Kidney tubule cell (primary cell): ENCODE measurements around the gene CXXC1.

Source experiments
- DNase-seq: peaks from one replicate; pipeline ENCODE4 v3.0.0-alpha.2; 2018; ENCODE audit warnings: low spot score

CXXC1 gene

DNA sequence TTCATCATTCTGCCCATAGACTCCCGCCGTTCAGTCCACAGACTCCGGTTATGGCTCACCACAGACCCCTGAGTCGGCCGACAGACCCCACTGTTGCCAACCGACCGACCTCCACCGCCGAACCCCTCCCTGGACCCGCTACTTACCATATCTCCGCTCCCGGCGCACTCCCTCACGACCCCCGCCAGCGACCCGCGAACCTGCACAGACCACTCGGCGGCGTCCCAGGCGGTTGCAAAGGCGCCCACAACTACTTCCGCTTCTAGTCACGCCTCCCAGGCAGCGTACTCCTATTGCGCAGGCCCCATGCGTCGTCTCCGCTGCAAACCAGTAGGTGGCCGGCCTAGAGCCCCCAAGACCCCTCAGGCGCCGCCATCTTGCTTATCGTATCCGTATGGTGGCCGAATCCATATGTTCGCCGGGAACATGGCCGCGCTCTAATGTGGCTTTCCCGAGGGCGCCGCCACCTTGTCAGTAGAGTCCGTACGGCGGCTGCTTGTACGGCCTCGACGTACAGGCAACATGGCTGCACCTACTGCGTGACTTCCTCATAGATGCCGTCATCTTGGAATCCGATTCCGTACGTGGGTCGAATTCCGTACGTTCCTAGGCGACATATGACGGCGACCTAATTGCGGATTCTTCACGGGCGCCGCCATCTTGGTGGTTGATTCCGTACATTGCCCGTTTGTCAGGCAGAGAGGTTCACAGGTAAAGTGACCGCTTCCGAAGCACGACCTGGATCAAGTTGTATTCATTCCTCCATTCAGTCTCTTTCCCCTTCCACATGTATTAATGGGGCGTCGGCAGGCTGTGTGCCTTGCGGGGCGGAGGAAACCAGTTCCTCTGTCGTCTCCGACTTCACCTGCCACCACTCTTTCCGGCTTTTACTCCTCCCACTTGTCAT, at the start of gene CXXC1:
TSS of gene CXXC1 (minus strand) at position 252 of the 907 bp plus-strand sequence. CDS start at position 149, 103 bp downstream.
- DNase-seq, result peak; percentile 99

DNA sequence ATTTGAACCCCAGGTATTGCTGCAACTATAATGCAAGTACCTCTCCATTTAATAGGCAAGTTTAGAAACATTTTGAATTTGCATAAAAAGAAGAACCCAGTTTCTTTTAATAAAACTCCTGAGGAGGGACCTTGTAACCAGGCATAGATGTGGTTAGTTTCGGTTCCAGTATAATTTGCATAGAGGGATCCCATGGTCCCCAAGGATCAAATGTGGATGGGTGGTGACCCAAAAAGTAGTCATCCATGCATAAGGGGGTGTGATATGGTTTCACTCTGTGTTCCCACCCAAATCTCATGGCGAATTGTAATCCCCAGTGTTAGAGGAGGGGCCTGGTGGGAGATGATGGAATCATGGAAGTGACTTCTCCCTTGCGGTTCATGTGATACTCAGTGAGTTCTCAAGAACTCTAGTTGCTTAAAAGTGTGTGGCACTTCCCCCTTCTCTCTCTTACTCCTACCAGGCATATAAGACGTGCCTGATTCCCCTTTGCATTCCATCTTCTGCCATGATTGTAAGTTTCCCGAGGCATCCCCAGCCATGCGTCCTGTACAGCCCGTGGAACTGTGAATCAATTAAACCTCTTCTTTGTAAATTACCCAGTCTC, 47.2 kb upstream of the CXXC1 start:
- DNase-seq, result no peak

DNA sequence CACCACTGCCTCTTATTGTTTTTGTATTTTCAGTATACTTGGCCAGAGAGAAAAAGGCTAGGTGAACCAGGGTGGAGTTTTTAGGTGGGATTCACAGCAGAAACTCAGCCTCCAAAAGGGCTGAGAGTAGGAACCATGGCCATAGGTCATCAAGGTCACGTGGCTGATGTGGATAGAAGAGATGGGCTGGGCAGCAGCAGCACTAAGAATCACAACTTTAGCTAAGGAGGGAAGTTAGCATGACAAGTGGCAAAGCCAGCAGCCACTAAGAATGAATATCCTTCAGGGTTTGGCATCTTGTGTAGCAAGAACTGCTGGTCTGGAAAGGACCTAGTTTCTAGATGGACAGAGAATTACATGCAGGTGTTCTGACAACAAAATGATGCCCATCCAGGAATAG, 44.2 kb upstream of the CXXC1 start:
- no peak for DNase-seq

DNA sequence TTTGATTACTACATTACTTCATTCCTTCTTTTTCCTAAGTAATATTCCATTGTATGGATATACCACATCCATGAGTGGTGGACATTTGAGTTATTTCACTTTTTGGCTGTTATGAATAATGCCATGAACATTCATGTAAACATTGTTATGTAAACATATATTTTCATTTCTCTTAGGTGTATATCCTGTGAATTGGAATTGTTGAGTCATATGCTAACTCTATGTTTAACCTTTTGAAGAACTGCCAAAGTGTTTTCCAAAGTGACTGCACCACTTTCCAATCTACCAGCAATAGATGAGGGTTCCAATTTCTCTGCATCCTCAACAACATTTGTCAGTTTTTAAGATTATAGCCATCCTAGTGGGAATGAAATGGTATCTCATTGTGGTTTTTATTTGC, 42.7 kb upstream of the CXXC1 start:
- no peak for DNase-seq

DNA sequence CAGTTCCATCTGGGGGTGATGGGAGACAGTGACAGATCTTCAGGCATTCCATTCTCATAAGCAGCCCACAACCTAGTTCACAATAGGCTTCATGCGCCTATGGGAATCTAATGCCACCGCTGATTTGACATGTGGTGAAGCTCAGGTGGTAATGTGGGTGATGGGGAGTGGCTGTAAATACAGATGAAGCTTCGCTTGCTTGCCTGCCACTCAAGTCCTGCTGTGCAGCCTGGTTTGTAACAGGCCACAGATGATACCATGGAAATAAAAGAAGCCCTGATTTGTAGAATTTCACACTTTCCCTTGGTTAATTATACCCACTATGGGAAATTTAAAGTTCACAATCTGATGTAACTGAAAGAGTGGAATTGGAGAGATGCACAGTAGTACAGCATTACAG, 40.5 kb upstream of the CXXC1 start:
- no peak for DNase-seq

DNA sequence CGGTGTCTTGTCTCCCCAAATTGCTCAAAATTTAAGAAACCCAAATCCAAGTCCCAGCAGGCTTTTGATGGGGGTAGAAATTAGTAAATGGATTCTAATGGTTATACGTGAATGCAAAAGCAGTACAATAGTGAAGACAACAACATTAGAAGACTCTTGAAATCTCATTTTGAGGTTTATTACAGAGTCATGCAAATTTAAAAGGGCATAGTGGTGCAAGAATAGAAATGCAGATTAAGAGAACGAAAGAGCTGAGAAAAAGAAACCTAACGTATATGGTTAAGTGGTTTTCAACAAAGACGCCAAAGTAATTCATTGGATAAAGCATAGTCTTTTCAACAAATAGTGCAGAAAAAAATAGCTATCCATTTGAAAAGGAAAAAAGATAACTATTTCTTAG, 33.2 kb upstream of the CXXC1 start:
- no peak for DNase-seq

DNA sequence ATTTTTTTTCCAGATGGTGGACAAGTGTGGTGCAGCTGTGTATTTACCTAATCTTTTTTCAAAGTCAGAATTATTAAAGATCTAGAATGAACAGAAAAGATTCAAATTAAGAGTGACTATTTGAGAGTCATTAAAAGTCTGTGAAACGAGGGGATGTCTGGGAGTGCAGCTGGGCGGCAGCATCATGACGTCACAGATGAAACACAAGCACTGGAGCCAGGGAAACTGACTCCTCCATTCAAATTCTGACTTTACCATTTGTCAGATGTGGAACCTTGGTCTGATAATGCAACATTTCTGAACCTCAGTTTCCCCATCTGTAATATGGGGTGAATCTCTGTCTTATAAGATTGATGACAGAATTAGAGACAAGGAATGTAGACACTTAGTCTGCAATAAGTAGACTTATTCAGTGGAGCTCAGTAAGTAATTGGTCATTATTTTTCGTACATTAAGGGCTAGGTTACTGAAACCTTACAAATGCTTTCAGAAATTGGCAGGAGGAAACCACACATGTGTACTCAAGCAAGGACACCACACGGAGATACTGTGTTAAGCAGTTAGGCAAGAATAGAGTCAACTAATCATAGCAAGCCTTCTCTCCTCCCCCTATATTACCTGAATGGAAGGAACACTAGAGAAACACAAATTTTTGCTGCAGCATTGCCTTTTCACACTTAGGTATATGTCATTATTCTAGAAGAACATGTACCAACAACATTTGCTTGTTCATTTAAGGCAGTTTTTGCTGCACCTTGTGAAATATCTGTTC, 27.8 kb upstream of the CXXC1 start:
- no peak for DNase-seq

DNA sequence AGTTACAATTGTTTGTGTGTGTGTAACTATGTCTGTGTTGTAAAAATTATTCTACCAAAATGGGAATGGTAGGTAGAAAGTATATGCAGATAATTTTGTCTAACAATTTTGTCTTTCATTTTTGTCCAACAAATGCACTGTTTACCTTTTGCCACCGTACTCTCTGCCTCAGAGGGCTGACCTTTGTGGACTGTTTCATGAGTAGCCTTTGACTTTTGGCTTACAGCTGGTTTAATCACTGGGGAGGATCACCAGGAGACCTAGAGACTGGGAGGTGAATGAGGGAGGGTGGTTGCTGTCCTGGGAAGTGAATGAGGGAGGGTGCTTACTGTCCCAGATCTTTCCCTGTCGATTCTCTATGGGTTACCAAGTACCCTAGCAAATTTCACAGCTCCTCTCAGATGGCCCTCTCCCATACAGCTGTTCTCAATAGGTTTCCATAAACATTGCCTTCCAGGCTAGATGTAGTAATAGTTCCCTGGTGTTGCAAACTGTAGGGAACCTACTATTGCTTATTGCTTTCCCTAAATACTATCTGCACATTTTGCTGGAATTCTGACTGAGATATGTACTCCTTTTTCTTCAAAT, 26.5 kb upstream of the CXXC1 start:
- no peak for DNase-seq

DNA sequence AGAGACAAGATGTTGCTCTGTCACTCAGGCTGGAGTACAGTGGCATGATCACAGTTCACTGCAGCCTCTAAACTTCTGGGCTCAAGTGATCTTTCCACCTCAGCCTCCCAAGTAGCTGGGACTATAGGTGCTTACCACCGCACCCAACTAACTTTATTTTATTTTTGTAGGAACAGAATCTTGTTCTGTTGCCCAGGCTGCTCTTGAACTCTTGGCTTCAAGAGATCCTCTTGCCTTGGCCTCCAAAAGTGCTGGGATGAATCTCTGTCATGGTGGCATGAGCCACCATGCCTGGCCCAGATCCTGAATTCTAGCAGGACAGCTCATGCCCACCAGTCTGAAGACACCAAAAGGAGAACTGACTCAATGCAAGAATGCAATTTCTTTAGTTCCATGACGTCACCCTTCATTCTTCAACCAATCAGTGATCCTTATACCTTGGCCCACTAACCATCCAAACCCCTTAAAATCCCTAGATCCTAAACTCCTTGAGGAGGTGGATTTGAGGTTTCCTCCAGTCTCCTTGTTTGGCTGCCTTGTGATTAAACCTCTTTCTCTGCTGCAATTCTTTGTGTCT, 25.6 kb upstream of the CXXC1 start:
- peak; percentile 12 for DNase-seq

DNA sequence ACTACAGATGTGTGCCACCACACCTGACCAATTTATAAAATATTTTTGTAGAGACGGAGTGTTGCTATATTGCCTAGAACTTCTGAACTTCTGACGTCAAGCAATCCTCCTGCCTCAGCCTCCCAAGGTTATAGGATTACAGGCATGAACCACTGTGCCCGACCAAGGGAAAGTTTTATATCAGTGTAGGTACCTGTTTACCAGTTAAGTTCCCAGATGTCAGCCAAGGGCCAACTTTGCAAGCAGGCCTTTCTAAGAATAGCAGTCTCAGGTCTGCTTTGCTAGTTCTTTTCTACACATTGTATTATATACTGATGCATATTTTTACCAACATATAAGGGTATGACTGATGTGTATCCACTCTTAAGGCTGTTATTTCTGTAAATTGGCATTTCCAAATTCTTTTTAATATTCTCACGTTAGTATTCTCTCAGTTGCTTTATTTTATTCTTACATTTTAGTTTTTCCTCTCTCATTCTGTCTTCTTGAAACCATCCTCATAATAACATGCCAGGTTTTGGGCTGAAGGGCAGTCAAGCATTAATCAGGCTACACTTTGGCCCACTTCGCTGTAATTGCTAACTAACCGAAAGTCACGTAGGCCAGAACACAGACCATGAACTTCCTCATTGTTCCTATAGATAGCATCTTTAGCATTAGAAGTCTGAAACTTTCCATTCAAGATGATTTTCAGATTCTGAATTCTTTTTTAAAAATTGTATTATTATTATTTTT, 25.0 kb upstream of the CXXC1 start:
- DNase-seq, result peak; percentile 32

DNA sequence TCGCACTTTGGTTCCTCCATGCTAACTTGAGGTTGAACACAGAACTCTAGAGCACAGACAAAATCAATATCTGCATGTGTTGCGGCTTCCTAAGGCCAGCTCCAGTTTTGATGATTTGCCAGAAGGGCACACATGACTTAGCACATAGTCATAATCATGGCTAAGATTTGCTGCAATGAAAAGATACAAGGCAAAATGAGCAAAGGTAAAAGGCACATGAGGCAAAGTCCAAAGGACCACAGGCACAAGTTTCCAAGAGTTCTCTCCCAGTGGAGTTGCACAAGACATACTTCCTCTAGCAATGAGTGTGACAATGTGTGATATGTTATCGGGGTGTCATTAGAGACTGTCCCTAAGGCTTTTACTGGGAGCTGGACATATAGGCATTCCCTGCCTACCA, 24.2 kb upstream of the CXXC1 start:
- DNase-seq, result peak; percentile 74

DNA sequence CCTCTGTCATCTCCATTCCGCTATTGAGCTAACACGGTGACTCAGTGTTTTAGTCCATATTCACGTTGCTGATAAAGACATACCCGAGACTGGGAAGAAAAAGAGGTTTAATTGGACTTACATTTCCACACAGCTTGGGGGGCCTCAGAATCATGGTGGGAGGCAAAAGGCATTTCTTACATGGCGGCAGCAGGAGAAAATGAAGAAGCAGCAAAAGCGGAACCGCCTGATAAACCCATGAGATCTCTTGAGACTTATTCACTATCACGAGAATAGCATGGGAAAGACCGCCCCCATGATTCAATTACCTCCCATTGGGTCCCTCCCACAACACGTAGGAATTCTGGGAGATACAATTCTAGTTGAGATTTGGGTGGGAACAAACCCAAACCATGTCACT, 22.6 kb upstream of the CXXC1 start:
- DNase-seq, result no peak

DNA sequence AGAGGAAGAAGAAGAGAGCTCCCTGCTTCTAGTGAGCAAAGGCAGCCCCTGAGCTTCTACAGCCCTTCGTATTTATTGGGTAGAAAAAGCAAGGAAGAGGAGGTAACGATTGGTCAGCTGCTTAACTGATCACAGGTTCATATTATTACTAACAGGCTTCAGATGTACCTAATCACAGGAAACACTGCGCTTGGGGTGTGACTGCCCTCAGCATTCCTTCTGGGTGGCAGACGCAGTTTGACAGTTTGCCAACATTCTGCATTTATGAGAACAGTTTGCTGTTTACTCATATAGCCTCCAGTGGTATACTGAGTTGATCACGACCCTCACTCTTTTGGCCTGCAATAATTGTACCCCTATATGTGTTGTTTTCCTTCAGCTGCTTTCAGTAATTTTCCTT, 21.4 kb upstream of the CXXC1 start:
- peak; percentile 21 for DNase-seq

DNA sequence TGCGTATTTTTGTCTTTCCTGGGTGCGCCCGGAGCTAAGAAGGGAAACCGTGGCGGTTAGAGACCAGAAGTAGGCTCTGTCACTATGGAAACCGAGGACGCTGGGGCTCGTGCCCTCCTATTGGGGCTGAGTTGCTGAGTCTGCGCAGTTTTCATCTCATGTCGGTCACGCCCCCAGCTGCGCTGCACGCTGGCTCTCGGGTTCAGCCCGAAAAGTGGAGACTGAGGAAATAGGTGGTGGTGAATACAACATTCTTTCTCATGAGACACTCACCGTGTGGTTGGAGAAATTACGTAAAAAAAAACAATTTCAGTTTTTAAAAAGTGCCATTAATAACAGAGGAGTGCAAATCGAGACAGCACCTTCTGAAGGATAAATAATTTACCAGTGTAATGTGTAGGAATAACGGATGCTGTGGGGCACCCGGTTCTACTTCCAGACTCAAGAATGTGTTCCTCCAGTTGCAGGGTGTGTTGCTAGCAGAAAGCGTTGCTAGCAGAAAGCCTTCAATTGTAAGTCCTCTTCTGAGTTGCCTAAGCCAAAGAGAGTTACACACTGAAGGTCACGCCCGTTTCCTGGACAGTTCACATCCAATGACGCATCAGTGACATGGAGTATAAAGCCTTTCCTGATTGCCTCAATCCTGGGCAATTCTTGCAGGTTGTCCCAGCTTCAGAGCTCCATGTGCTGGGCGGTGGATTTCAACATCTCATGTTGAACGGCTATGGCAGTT, 20.4 kb upstream of the CXXC1 start:
- DNase-seq, result peak; percentile 91

DNA sequence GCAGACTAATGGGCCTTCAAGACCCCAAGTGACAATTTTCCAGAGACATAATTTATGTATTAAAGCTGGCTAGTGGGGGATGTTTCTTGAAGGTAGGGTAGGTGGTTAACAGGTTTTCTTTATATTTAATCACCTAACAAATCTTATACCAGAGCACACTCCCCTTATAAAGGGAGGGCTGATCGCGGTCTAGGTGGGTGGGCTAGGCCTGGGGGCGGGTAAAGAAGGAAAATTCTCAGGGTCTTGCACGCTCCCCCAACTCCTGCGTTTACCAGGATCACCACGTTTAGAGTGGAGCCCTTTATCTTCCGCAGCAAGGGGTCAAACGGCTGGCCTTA, 19.9 kb upstream of the CXXC1 start:
- DNase-seq, result no peak

DNA sequence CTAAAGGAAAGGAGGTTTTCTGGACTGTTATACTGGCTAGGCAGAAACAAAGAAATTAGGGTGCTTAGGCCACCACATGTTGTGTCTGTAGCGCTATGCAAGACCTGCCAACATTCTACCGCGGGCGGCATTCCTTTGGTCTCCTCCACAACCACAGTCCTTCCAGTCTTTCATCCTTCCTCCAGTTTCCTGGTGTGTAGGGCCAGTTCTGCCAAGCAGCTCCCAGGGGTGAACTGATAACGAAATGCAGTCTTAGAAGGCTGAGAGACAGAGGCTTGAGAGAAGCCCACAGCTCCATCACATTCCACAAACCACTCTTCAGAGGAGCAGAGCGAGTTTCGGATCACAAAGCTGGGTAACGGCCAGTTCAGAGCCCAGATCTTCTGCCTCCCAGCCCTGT, 19.5 kb upstream of the CXXC1 start:
- DNase-seq, result peak; percentile 27

DNA sequence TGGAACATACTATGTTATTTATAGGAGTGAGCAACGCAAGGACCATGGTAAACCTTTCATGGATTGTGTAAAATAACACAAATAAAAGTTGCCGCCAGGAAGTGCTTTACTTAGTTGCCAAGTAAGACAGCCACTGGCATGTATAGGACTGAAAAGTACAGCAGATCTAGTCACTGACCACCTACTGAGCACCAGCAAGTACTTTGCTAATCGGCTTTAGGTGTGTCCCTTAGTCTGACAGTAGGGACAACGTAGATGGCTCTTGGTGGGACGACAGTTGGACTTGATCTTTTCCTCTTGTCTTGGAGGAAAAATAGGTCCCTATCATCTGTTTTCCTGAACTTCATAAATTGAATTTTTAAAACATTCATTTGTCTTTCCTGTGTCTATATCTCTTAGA, 13.6 kb upstream of the CXXC1 start:
- DNase-seq, result no peak

DNA sequence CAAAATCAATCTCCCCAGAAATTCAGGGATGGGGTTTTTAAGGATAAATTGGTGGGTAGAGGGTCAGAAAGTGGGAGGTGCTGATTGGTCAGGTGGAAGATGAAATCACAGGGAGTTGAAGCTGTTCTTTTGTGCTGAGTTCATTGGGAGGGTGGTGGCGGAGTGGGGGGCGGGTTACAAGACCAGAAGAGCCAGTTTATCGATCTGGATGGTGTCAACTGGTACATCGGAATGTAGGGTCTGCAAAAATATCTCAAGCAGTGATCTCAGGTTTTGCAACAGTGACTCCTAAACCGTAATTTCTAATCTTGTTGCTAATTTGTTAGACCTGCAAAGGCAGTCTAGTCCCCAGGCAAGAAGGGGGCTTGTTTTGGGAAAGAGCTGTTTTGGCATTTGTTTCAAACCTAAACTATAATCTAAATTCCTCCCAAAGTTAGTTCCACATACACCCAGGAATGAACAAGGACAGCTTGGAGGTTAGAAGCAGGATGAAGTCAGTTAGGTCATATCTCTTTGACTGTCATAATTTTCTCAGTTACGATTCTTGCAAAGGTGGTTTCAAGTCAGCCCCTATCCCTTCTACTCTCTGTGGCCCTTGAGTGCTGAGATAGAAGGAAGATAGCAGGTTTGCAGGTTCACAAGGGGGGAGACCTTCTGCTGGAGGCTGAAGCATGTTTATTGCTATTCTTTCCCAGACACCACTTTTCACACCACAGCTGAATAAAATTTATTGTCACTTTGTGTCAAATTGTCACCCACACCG, 12.3 kb upstream of the CXXC1 start:
- no peak for DNase-seq

DNA sequence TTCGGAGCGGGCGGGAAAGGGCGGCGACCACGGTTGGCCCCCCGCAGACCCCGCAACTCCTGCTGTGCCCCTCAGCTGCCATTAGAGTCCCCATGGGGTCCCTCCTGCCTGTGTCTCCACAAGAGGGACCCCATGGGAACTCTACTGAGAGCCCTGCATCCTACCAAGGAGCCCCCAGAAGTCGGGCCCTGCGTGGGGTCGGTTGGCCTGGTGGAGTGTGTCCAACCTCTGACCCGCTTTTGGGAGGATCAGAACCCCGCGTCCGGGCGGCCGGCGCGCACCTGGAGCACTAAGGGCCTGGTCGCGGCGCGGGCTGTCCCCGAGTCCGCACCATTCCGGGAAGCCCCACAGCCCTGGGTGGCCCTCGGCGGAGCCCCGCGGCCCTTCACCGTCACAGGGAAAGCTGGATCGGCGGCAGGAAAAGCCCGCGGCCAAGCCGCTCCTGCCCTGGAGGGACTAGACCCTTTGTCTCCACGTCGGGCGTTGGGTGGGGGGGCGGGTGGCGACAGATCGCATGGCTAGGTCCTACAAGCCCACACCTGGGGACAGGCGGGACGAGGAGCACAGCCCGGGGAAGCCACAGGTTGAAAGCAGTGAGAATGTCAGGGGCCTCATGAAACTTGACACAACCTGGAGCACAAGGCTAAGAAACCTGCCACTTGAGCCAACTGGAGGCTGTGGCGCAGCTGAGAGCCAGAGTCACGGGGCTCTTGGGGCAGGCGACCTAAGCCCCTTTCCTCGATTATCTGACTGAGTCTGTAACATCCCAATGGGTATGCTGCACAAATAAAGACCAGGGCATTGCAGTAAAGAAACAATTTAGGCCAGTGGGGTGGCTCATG, 11.2 kb upstream of the CXXC1 start:
- DNase-seq, result no peak
